GM12873 (cell line): ENCODE results near the gene ZNF253.

ENCODE experiments used
- CTCF ChIP-seq: IDR thresholded peaks from 2 replicates; pipeline ENCODE4 v1.5.1; 2012; ENCODE audit warnings: low read depth, mild to moderate bottlenecking, moderate library complexity, low read length, control low read depth; ENCODE audit not compliant: insufficient read depth; ENCODE audit errors: missing control alignments

ZNF253 gene

GRCh38 chr19:19914596-19914995 is 48.9 kb downstream of the ZNF253 start:
- TF ChIP-seq CTCF, result no peak

DNA sequence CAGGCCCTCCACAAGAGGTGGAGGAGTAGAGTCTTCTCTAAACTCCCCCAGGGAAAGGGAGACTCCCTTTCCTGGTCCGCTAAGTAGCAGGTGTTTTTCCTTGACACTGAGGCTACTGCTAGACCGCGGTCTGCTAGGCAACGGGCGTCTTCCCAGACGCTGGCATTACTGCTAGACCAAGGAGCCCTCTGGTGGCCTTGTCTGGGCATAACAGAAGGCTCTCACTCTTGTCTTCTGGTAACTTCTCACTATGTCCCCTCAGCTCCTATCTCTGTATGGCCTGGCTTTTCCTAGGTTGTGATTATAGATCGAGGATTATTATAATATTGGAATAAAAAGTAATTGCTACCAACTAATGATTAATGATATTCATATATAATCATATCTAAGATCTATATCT is 64.7 kb downstream of the ZNF253 start:
- TF ChIP-seq CTCF, result peak; percentile 30

DNA sequence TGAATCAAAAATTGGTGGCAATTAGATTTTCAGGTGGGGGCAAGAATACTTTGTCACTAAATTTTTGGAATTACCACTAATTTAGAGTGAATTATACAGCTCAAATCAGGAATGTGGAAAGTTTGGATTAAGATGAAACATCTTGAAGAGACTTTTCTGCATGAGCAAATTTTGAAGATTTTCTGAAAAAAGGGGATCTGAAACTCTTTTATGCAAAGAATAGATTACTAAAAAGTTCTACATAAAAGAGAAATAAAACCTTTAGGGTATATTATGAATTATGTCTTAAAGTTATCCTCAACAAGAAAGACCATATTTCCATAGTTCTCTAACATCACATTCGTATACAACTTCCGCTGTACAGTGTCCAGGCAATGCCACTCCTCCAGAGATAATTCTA is 71.7 kb downstream of the ZNF253 start:
- TF ChIP-seq CTCF, result no peak

- TF ChIP-seq CTCF, result no peak
Measured at GRCh38 chr19:19938449-19938848, 72.8 kb downstream of the ZNF253 start.

GRCh38 chr19:19943848-19944582 is 78.3 kb downstream of the ZNF253 start:
- TF ChIP-seq CTCF, result no peak
